OCI-LY7 (cell line): ENCODE measurements around the gene PYDC1. TPM values are rescaled to one million over a fixed set of nuclear protein-coding genes. Genes with fewer than 3 reads are reported as not detected.

Experiments
- BruUV-seq: library from RNA; stranded (reverse); fragments of 400-500 nt; replicated peaks from 2 replicates; lab custom pipeline; 2021; lab: Mats Ljungman, UMichigan
- CTCF ChIA-PET: fragments of 300-600 bp; sonication (Branson Sonifier 250); formaldehyde crosslinking; loops from one replicate; lab custom pipeline; 2022; ENCODE audit warnings: antibody characterized with exemption; ENCODE audit not compliant: unreplicated experiment; lab: Charles Lee
- POLR2A ChIA-PET: fragments of 300-600 bp; sonication (Branson Sonifier 250); formaldehyde crosslinking; loops from one replicate; lab custom pipeline; 2022; ENCODE audit warnings: antibody characterized with exemption; lab: Charles Lee
- DNase-seq: peaks from one replicate; pipeline ENCODE4 v3.0.0-alpha.2; 2015; ENCODE audit warnings: low spot score
- H2AFZ ChIP-seq: fragments of 200-600 bp; sonication (generic), shearing (Covaris generic); 2 replicates; pipeline ENCODE4 v1.6.1; 2014; ENCODE audit warnings: mild to moderate bottlenecking, antibody characterized with exemption, low read length, moderate library complexity
- H3K27ac ChIP-seq: fragments of 200-600 bp; sonication (generic); 2 replicates; pipeline ENCODE4 v1.5.1; 2014; ENCODE audit warnings: mixed run types, low read depth, mild to moderate bottlenecking, moderate library complexity, low read length, inconsistent platforms; ENCODE audit not compliant: poor library complexity, severe bottlenecking
- H3K36me3 ChIP-seq: fragments of 200-600 bp; sonication (generic); 2 replicates; pipeline ENCODE4 v1.6.1; 2014; ENCODE audit warnings: mild to moderate bottlenecking, antibody characterized with exemption, low read length, moderate library complexity, mixed read lengths; ENCODE audit not compliant: insufficient read depth
- H3K4me1 ChIP-seq: fragments of 200-600 bp; sonication (generic); 2 replicates; pipeline ENCODE4 v1.5.1; 2014; ENCODE audit warnings: mild to moderate bottlenecking, low read length; ENCODE audit not compliant: insufficient read depth, poor library complexity, severe bottlenecking
- H3K4me2 ChIP-seq: fragments of 200-600 bp; sonication (generic); 2 replicates; pipeline ENCODE4 v1.6.1; 2014; ENCODE audit warnings: mild to moderate bottlenecking, low read length
- H3K4me3 ChIP-seq: fragments of 200-600 bp; sonication (generic); 2 replicates; pipeline ENCODE4 v1.5.1; 2014; ENCODE audit warnings: mild to moderate bottlenecking, low read depth, low read length; ENCODE audit not compliant: poor library complexity, severe bottlenecking
- H3K79me2 ChIP-seq: fragments of 200-600 bp; sonication (generic); 2 replicates; pipeline ENCODE4 v1.6.1; 2016; ENCODE audit warnings: low read depth, mild to moderate bottlenecking, low read length, moderate library complexity, mixed read lengths; ENCODE audit not compliant: insufficient read depth
- H3K9me2 ChIP-seq: fragments of 200-600 bp; sonication (generic); 2 replicates; pipeline ENCODE4 v1.6.1; 2016; ENCODE audit warnings: mild to moderate bottlenecking, low read length, mixed read lengths; ENCODE audit not compliant: insufficient read depth
- H3K9me3 ChIP-seq: fragments of 200-600 bp; sonication (generic); 2 replicates; pipeline ENCODE4 v1.6.1; 2014; ENCODE audit warnings: mild to moderate bottlenecking, mixed run types, low read length, mixed read lengths
- H4K20me1 ChIP-seq: fragments of 200-600 bp; sonication (generic); 2 replicates; pipeline ENCODE4 v1.6.1; 2014; ENCODE audit warnings: mild to moderate bottlenecking, antibody characterized with exemption, low read length, moderate library complexity, mixed read lengths; ENCODE audit not compliant: insufficient read depth
- EZH2phosphoT487 ChIP-seq: fragments of 200-600 bp; sonication (generic); IDR thresholded peaks from 2 replicates; pipeline ENCODE4 v1.6.1; 2018; ENCODE audit warnings: low read depth, borderline replicate concordance, mild to moderate bottlenecking, mixed run types, antibody characterized with exemption, low read length, moderate library complexity, mixed read lengths
- intact Hi-C: fragments of 100-400 bp; cut with micrococcal nuclease; formaldehyde crosslinking; loops from one replicate; pipeline ENCODE4 v1.10.0; 2022; ENCODE audit not compliant: unreplicated experiment
- total RNA-seq, 2 experiments: library from RNA; depleted of rRNA in 1 of 2; stranded (reverse); fragments of >200 nt in 1 of 2; shearing (Covaris generic) in 1 of 2; gene quantifications; 2 replicates each; pipeline ENCODE4 v1.2.3, GENCODE V29; 2014 to 2022
- TF ChIP-seq, protein P1 (sequence below): fragments of 200-600 bp; sonication (generic); conservative IDR thresholded peaks from 2 replicates; pipeline ENCODE4 v1.5.1; 2014; ENCODE audit warnings: mild to moderate bottlenecking, antibody characterized with exemption, low read length, moderate library complexity, mixed read lengths

PYDC1 gene
- total RNA-seq, 2 experiments from 2014 or later, result not detected

DNA sequence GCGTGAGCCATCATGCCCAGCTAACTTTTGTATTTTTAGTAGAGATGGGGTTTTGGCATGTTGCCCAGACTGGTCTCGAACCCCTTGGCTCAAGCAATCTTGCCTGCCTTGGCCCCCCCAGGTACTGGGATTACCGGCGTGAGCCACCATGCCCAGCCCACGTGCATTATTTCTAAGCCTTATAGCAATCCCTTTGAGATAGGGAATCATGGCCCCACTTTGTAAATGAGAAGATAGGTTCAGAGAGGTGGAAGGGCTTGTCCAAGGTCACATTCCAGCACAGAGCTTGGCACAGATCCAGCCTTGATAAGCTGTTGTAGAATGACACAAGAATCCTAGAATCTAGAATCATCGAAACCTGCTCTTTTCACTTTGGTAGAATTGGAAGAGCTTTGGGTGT lies 10.2 kb downstream of the PYDC1 start:
- Histone ChIP-seq H3K9me3 (no peaks in the 10 kb centered on the region), H3K36me3 (no peaks in the 10 kb centered on the region), H3K4me1 (peaks cover 27% of the 10 kb centered on the region), H3K9me2 (no peaks in the 10 kb centered on the region), H3K4me2 (no peak overlapping the region), H3K79me2 (no peaks in the 10 kb centered on the region), H2AFZ (no peak overlapping the region), H4K20me1 (no peaks in the 10 kb centered on the region), H3K4me3 (no peak overlapping the region), H3K27ac (no peak overlapping the region)
- no peak for DNase-seq
- no TSS peak for BruUV-seq
- CTCF ChIA-PET, result no interaction called here
- intact Hi-C loops, result no loop called here
- no peak for TF ChIP-seq EZH2phosphoT487
- TF ChIP-seq, protein P1, sequence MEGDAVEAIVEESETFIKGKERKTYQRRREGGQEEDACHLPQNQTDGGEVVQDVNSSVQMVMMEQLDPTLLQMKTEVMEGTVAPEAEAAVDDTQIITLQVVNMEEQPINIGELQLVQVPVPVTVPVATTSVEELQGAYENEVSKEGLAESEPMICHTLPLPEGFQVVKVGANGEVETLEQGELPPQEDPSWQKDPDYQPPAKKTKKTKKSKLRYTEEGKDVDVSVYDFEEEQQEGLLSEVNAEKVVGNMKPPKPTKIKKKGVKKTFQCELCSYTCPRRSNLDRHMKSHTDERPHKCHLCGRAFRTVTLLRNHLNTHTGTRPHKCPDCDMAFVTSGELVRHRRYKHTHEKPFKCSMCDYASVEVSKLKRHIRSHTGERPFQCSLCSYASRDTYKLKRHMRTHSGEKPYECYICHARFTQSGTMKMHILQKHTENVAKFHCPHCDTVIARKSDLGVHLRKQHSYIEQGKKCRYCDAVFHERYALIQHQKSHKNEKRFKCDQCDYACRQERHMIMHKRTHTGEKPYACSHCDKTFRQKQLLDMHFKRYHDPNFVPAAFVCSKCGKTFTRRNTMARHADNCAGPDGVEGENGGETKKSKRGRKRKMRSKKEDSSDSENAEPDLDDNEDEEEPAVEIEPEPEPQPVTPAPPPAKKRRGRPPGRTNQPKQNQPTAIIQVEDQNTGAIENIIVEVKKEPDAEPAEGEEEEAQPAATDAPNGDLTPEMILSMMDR, result no peak
- POLR2A ChIA-PET, result interaction anchor here (0.6 kb wide), 1 partner anchor 12 kb away, joined by 3 read pairs; no protein-coding TSS in a partner anchor

DNA sequence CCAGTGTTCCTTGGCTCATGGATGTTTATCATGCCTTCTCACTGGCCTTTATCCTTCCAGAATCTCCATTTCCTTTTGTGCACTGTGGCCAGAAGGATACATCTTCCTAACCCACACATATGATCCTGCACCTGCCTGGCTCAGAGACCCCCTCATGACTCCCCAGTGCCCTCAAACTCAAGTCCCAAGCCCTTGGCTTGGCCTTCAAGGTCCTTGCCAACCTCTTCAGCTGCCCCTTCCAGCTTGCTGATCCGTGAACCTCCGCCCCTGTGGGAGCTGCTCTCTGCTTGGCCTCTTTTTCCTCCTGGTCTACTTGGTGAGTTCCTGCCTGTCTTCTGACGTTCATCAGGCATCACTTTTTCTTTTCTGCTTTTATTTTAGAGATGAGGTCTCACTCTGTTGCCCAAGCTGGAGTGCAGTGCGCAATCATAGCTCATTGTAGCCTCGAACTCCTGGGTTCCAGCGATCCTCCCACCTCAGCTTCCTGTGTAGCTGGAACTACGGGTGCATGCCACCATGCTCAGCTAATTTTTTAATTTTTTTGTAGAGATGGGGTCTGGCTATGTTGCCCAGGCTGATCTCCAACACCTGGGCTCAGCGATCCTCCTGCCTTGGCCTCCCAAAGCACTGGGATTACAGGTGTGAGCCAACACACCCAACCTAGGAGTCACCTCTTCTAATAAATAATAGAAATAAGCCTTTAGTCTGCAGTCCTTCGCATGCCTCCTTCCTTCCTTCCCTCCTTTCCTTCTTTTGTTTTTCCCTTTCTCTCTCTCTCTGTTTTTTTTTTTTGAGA lies 11.9 kb downstream of the PYDC1 start:
- no peaks in the 10 kb centered on the region for H3K79me2 ChIP-seq
- H3K4me2 ChIP-seq, result no peak overlapping the region
- no peak overlapping the region for H3K4me3 ChIP-seq
- H3K4me1 ChIP-seq, result peaks cover 44% of the 10 kb centered on the region
- ChIA-PET POLR2A (interaction anchor here (0.7 kb wide), 1 partner anchor 11 kb away, joined by 4 read pairs; no protein-coding TSS in a partner anchor), CTCF (no interaction called here)
- H3K27ac ChIP-seq, result no peak overlapping the region
- H2AFZ ChIP-seq, result no peak overlapping the region
- H4K20me1 ChIP-seq, result no peaks in the 10 kb centered on the region
- no TSS peak for BruUV-seq
- H3K36me3 ChIP-seq, result no peaks in the 10 kb centered on the region; the same call in 1 of the 2 replicates
- intact Hi-C loops, result no loop called here
- H3K9me3 ChIP-seq, result no peaks in the 10 kb centered on the region
- TF ChIP-seq, protein P1, result no peak
- TF ChIP-seq EZH2phosphoT487, result no peak
- no peaks in the 10 kb centered on the region for H3K9me2 ChIP-seq
- no peak for DNase-seq
